CD4-positive, alpha-beta T cell treated with Interleukin-10 for 1 hour (primary cell): ENCODE data around the gene WDR20.
"Not testable (repeated sequence)": the region's sequence is repeated elsewhere in the genome, so short reads cannot be mapped to it uniquely, and the experiment has no call there.

Source experiments
- DNase-seq: peaks from one replicate; pipeline ENCODE4 v3.0.0-alpha.2; 2020

WDR20 gene

DNA sequence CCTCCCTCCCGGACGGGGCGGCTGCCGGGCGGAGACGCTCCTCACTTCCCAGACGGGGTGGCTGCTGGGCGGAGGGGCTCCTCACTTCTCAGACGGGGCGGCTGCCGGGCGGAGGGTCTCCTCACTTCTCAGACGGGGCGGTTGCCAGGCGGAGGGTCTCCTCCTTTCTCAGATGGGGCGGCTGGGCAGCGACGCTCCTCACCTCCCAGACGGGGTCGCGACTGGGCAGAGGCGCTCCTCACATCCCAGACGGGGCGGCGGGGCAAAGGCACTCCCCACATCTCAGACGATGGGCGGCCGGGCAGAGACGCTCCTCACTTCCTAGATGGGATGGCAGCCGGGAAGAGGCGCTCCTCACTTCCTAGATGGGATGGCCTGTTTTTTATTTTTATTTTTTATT, 33.0 kb downstream of the WDR20 start:
- DNase-seq, result not testable (repeated sequence)

DNA sequence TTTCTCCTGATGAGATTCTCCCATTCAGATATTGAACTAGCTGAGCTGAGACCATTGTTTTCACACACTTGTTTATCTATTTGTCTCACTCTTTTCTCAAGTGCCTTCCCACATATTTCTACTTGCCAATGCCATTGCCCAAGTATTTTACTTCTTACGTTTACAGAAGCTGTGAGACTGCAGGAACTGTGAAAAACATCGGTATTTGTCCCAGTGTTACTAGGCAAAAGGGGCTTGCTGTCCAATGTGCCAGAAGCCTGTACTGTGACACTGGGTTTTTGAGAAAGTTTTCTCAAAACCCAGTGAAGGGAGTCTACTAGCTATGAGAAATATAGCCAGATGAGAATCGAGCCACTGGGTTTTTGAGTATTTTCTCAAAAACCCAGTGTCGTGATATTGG, 37.5 kb downstream of the WDR20 start:
- no peak for DNase-seq

DNA sequence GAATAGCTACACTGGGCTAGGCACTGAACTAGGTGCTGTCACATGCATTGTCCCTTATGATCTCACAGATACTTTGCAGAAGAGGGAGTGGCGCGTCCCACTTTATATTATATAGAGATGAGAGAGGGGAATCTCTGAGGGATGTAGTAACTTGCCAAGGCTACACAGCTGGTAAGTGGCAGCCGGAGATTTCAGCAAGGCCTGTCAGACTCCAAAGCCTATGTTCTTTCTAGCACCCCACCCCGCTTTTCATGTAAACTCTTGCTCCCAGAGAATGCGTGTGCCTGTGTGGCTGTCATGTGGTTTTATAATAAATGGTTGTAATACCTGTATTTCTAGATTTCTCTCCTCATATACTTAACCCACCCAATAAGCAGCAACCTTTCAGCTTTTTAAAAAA, 39.1 kb downstream of the WDR20 start:
- no peak for DNase-seq

DNA sequence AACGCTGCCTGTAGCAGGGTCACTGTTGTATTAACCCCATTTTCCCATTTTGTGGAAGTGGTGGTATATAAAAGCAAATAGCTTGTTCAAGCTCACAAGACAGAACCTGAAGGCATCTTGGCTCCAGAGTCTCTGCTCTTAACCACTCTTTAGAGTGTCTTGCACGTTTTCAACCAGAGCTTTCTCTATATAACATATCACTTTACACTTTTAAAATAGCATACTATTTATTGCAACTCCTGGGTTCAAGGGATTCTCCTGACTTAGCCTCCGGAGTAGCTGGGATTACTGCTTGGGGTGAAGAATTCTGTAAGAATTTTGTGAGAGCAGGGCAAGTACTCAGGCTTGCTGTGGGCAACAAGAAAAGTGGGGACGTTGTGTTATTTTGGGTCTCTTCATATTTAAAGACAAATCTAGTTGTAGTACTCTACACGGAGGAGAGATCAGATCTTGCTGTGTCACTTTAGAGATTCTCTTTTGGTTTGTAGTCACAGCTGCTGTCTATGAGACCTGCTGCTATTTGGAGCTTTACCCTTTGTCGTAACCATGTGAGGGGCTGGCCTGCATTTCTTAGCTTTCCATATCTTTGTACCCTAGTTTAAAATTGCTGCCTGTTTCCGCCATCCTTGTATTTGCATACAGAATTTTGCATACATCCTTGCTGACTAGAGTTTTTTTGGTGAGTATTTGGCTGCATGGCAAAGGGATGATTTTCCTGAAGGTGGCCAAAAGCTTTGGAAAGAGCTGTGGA, 40.7 kb downstream of the WDR20 start:
- no peak for DNase-seq

DNA sequence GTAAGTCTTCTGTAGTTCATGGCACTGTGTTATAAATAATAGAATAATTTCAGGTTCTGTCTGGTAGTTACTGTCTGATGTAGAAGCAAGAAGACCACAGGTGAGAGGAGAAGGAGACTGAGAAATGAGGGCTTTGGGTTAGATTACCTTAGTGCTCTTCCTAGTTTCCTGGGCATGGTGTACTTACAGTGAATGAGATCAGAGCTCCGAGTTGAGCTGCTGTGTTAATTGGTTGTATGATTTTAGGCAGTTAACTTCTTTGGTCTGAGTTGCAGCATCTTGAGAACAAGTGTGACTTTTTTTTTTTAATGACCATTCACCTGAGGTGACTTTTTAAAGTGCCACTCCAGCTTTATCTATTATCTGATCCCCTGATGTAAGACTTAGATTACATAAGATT, 41.5 kb downstream of the WDR20 start:
- no peak for DNase-seq

DNA sequence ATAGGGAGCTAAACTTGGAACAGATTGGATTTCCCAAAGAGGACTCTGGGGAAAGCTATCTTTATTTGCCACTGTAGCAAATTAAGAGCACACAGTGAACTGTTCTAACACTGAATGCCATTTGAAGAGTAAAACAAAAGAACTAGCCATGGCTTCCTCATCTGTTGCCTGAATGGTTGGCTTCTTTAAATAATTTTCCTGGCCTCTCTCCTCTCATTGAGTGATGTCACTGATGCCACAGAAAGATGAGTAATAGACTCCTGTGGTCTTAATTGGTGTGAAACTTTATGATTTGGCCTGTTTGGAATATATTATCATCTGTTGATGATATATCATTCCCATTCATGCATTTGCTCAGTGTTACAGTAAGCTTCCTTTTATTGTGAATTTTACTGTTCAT, 42.5 kb downstream of the WDR20 start:
- no peak for DNase-seq

DNA sequence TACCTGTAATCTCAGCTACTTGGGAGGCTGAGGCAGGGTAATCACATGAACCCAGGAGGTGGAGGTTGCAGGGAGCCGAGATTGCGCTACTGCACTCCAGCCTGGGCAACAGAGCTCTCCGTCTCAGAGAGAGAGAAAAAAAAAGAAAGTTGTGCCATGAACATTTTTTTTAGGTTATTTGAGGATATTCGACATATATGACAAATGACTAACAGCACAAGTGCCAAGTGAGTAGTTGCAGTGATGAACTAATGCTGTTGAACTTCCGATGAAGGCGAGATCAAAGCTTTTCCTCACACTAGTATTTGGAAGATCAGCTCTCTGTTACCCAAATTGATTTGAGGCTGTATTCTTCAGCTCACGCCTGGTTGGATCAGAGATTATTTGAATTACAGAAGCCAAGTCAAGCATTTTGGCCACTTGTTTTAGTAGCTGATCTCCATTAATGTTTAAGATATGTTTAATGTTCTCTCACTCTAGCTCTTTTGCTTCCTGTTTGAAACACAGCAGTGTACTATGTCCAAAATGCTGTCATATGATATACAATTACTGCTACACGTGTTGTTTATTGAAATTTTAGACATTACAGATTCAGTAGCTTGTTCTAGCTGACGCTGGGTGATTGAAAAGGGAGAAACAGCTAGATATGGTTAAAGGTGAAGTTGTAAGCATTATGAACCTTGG, 43.4 kb downstream of the WDR20 start:
- no peak for DNase-seq

DNA sequence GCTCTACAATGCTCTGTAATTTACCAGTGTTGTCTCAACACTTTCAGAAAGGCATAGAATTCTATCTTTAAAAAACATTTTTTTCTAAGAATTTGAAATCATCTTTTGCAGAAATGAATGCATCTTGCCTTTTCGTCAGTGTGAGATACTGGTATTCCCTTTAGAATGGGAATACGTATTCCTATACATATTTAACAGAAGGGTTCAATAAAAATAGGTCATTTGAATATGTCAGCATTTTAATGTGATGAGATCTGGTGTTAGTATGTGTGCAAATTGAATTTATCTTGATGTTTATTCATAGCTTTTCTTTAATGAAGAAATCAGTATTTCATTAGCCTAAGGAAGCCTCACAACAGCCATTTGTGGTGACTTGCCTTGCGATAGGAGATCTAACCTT, 44.2 kb downstream of the WDR20 start:
- DNase-seq, result no peak

DNA sequence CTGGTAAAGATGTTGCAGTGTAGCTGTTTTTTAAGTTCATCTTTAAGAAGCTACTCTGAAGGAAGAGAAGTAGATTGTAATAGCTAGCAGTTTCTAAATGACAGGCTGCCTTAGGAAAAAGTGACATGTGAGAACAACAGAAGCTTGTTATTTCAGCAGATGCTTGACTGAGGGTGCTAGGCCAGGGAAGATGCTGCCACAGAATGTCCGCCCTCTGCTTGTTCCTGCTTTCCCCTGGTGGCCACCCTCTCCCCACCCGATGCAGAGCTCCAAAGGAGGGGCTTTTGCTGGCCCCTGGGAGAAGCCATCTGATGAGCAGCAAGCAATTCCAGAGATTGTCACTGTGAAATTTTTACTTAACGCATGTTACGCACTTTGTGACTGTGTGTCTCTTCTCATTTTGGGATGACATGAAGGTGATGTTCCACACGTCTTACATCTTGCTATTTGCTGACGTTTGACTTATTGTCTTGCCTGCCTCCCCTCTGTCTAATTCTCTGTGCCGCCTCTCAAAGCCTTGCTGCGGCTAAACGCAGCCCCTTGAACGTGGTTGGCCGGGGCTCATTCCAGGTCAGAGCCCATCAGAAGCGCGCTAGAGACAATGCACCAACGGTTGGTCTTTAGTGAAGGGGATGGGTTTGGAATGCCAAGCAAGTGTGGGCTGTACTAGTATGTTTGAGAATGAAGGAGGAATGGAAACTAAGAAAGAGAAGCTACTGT, 44.8 kb downstream of the WDR20 start:
- no peak for DNase-seq

DNA sequence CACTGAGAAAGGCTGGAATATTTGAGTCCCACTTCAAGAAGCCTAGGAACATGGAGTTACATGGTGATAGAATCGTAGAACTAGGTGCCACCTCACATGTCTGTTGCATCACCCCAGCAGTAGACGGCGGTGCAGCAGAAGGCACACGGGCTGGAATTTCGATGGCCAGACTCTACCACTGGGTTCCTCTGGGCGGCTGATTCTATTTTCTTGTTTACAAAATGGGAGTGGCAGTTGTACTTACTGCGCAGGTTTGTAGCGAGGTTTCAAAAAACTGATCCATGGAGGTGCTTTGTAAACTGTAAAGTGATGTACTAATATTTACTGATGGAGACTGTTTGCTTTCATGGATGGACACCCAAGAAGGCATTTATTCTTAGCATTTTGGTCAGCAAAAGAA, 45.7 kb downstream of the WDR20 start:
- no peak for DNase-seq

DNA sequence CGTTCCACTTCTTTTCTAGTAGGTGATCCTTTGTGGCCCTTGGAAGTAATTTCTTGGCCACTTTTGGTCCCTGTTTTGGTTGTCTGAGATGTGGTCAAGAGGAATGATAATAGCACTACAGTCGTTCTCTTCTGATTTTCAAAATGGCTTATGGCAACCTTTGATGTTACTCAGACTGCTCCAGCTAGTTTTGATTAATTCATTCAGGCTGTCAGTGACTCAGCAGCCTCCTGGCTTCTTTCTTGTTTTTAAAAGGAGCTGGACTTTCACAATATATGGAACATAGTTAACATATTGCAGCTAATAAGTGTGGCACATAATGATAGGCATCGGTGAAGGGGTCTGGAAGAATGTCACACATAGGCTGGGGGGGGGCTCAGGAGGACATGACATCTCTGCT, 47.3 kb downstream of the WDR20 start:
- DNase-seq, result no peak

DNA sequence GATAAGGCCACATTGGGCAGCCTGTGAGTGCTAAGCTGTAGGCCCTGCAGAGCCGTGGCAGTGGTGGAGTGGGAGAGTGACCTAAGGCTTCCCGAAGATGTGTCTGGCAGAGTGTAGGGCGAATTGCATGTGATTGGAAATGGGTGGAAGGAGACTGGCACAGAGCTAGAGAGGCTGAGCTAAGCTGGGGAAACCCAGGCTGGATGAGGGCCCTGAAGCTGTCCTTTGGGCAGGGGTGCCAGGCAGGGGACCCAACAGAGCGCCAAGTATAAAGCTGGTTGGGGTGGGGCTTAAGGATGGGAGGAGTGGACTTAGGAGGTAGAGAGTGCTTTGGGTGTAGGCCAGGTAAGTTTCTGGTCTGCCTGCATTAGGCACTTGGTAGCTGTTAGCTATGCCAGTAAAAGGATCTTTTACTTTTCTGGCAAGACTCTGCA, 47.9 kb downstream of the WDR20 start:
- no peak for DNase-seq

DNA sequence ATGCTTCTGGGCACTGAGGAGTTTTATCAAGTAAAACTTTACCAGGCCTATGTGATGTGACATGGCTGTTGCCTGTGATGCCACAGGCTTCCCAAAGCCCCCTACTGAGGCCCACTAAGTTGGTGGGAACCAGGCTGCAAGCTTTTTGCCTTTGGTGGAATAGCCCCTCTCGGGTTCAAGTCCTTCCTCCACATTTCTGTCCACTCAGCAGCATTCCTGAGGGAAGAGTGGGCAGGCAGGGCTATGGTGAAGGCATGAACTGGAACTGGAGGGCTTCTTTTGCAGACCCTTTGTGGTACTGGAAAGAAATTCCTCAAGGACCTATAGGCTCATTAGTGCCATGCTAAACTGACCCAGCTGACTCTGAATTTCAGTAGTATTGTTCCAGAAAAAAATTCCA, 48.5 kb downstream of the WDR20 start:
- no peak for DNase-seq

DNA sequence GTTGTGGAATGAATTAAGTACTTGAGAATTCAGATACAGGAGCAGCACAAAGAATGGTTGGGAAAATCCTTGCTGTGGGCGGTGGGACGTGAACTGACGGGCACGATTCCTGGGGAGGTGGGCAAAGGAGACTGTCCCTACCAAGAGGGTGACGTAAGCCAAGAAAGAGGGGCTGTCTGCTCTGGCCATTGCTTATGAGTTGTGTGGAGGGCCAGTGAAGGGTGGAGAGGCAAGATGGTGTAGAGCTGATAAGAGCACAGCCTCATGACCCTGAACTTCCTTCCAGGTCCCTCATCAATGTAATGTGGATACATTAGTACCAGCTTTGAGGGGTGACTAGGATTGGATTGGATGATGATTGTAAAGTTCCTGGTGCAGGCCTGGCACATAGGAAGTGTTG, 50.2 kb downstream of the WDR20 start:
- DNase-seq, result no peak

DNA sequence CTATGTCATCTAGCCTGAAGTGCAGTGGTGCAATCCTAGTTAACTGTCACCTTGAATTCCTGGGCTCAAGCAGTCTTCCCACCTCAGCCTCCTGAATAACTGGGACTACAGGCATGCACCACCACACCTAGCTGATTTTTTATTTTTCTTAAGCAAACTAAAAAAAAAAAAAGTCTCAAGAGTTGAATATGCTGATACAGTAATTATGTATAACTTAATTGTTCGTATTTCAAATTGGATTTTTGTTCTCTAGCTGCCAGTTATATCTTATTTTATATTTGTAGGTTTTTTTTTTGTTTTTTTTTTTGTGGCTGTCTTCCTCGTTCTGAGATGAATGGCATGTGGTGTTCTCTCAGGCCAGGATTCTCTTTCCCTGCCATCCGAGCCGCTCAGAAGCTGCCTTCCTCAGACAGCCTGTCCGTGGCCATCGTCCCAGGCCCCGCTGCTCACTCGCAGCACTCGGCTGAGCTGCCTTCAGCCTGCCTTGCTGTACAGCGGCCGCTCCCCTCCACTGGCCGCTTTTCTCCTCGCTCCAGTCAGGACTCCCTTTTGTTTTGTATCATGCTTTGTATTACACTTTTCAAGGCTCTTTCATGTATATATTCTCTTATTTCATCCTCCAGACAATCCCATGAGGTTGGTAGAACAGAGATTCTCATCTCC, 53.3 kb downstream of the WDR20 start:
- DNase-seq, result no peak

DNA sequence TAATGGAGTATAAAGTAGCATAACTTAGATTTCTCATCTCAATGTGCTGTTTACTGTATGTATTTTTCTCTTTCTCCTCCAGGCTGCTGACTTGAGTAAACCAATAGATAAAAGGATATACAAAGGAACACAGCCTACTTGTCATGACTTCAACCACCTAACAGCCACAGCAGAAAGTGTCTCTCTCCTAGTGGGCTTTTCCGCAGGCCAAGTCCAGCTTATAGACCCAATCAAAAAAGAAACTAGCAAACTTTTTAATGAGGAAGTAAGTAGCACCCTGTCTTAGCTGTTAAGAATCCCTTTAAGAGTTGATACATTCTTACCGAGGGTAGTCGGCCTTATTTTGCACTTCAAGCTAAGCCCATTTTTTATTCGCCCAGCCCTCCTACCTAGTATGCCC, 55.2 kb downstream of the WDR20 start:
- DNase-seq, result no peak

DNA sequence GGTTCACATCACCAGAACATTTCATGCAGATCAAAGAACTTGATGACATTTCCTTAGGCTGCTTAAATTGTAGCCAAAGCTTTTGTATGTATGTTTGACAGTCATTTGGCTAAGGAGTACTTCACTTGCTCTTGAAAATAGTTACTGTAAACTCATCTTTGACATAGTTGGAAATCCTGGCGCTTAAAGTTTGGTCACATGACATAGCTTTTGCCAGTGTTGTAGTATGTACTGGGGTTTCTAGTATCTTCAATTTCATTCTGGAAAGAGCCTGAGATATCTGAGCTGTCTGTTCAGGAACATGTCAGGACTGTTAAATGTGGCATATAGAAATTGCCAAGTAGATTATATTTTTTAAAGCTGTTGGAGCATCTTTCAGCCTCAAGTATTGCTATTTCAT, 55.7 kb downstream of the WDR20 start:
- DNase-seq, result no peak

DNA sequence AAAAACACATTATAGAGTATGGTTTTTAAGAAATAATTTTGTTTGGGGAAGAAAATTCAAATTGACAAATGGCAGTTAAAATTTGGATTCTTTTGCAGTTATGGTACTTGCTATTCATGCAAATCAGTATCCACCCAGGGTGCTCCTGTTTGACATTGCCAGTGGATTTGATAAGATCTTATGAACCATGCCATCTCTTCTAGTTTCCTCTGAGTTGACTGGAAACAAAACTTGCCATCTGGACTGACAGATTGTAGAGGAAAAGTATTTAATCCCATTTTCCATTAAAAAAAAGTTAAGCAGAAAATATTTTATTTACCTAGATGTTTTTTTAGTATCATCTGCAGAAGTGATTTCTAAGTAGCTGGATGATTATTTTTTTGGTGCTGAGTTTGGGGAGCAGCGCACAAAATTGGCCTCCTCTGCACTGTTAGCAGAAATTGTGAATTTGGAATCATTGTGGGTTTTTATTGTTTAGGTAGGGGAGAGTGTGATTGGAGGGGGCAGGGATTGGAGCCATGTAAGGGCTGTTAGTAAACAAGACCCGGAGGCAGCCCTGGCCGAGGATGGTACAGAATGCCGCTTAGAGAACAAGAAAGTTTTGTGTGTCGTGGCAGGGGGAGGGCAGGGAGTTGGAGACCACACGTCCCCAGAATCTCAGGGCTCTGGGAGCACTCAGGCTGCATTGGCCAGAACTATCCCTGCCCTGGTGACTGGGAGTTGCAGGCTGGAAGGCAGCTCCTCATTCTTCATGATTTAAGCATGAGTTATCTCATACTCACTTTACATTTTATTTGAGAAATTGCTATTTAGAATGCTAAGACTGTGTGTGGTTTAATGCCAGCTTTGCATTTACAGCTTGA, 56.6 kb downstream of the WDR20 start:
- DNase-seq, result no peak

DNA sequence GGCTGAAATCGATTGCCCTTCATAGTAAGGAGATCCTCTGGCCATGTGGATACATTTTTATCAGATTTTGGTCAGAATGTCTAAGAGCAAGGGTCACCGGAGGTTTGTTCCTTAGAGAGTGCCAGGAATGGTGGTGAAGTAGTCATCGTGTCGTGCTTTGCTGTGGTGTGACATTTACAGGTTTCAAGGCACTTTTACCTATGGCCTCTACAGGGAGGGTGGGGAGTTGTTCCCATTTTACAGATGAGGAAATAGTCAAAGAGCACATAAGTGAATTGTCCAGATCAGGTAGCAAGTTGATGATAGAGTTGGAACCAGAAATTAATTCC, 57.2 kb downstream of the WDR20 start:
- DNase-seq, result no peak

DNA sequence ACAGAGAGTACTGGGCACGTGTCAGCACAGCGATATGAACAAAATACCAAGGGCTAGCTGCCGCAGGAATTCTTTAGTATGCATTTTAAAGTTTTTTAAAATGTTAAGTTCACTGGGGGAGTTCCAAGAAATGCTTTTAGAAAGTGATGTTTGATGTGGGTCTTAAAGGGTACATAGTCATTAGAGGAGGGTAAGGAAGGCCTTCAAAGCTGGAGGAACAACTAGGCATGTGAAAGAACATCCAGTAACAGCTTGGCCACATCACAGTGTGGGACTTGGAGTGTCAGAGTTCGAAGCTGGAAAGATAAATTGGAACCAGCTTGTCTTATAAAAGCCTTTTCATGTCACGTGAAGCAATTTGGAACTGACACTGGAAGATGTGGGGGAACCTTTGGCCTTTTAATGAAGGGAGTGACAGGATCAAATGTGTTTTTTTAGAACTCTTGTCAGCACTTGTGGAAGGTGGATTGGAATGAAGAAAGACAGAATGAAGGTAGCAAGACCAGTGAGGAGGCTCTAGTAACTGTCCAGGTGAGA, 57.7 kb downstream of the WDR20 start:
- DNase-seq, result no peak

DNA sequence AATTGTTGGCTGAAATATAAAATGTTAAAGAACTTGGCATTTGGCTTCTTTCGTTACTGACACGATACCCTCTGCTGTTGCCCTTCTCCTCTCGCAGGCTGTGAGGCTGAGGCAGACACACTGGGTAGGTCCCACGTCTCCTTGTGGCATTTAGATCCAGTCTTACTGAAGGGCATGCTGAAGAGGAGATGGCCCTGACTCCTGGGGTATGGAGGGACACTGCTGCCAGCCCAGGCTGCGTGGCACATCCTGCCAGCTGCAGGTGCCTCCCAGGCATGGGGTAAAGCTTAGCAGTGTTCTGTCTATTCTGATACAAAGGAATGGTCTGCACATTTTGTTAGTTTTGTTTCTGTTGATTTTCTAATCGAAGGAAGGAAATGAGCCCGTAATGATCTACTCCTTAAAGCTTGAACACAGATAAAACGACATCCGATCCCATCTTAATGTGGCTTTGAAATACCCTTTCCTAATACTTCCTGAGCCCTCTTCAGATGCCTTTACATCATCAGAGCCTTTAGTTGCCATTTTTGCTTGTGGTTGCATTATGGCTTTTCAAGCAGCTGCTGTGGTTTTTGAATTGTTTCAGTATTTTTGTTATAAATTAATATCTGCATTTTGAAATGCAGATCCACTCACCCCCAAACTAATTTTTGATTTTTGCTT, 61.1 kb downstream of the WDR20 start:
- peak; percentile 25 for DNase-seq

DNA sequence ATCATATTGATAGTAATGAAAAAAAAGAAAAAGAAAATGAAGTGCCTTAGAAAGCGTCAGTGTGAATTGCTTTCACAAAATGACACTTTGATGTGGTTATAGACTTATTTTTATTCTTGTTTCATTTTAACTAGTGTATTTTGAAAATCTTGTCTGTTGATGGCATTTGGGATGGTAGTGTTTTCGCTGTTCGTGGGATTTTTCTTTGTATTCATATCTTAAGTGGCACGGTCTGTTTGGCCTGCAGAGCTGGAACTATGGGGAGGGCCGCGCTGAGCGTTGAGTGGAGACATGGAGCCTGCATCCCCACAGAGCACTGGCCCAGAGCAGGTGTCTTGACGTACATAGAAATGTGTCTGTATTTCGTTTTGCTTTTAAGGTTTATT, 61.6 kb downstream of the WDR20 start:
- DNase-seq, result no peak
